HEK293 (cell line): ENCODE measurements around the gene PRX.
A peak's percentile ranks its signal among the peaks of the same experiment; 100 is the strongest.

Experiments used
- BCL11B ChIP-seq: fragments of 450-650 bp; formaldehyde crosslinking; IDR thresholded peaks from 2 replicates; pipeline ENCODE4 v1.5.1; 2016; ENCODE audit warnings: low read depth, missing biosample characterization, missing genetic modification characterization
- GLIS1 ChIP-seq: fragments of 450-650 bp; formaldehyde crosslinking; IDR thresholded peaks from 2 replicates; pipeline ENCODE4 v1.5.1; 2016; ENCODE audit warnings: missing biosample characterization, missing genetic modification characterization
- HOXA7 ChIP-seq: sonication (generic); formaldehyde crosslinking; IDR thresholded peaks from 2 replicates; pipeline ENCODE4 v1.8.1; 2022; ENCODE audit warnings: missing genetic modification reagents, borderline replicate concordance
- SP3 ChIP-seq: fragments of 450-650 bp; formaldehyde crosslinking; IDR thresholded peaks from 2 replicates; pipeline ENCODE4 v1.5.1; 2016; ENCODE audit warnings: missing biosample characterization, missing genetic modification characterization
- TCF7L2 ChIP-seq: IDR thresholded peaks from 2 replicates; pipeline ENCODE4 v1.6.1; 2011; ENCODE audit warnings: low read depth, mild to moderate bottlenecking, inconsistent platforms, low read length, moderate library complexity, borderline replicate concordance
- ZBTB10 ChIP-seq: fragments of 450-650 bp; formaldehyde crosslinking; IDR thresholded peaks from 2 replicates; pipeline ENCODE4 v1.5.1; 2016; ENCODE audit warnings: missing biosample characterization, missing genetic modification characterization
- ZBTB17 ChIP-seq: fragments of 450-650 bp; formaldehyde crosslinking; IDR thresholded peaks from 2 replicates; pipeline ENCODE4 v1.5.1; 2016; ENCODE audit warnings: missing biosample characterization, missing genetic modification characterization
- ZBTB48 ChIP-seq: fragments of 450-650 bp; formaldehyde crosslinking; IDR thresholded peaks from 2 replicates; pipeline ENCODE4 v1.5.1; 2016; ENCODE audit warnings: missing biosample characterization, missing genetic modification characterization
- ZFP69B ChIP-seq: fragments of 450-650 bp; formaldehyde crosslinking; IDR thresholded peaks from 2 replicates; pipeline ENCODE4 v1.5.1; 2016; ENCODE audit warnings: missing biosample characterization, missing genetic modification characterization
- ZNF10 ChIP-seq: fragments of 450-650 bp; formaldehyde crosslinking; IDR thresholded peaks from 2 replicates; pipeline ENCODE4 v1.5.1; 2017; ENCODE audit warnings: missing biosample characterization, missing genetic modification characterization
- ZNF133 ChIP-seq: fragments of 450-650 bp; formaldehyde crosslinking; IDR thresholded peaks from 2 replicates; pipeline ENCODE4 v1.5.1; 2016; ENCODE audit warnings: missing biosample characterization, missing genetic modification characterization
- ZNF174 ChIP-seq: fragments of 450-650 bp; formaldehyde crosslinking; IDR thresholded peaks from 2 replicates; pipeline ENCODE4 v1.5.0; 2017; ENCODE audit warnings: missing biosample characterization, mild to moderate bottlenecking, missing genetic modification characterization
- ZNF19 ChIP-seq: fragments of 450-650 bp; formaldehyde crosslinking; IDR thresholded peaks from 2 replicates; pipeline ENCODE4; 2016; ENCODE audit warnings: missing biosample characterization, missing genetic modification characterization, low read depth
- ZNF239 ChIP-seq: fragments of 450-650 bp; formaldehyde crosslinking; IDR thresholded peaks from 2 replicates; pipeline ENCODE4 v1.5.1; 2016; ENCODE audit warnings: missing biosample characterization, missing genetic modification characterization
- ZNF248 ChIP-seq: fragments of 450-650 bp; formaldehyde crosslinking; IDR thresholded peaks from 2 replicates; pipeline ENCODE4 v1.5.1; 2017; ENCODE audit warnings: missing biosample characterization, missing genetic modification characterization
- ZNF280C ChIP-seq: fragments of 450-650 bp; formaldehyde crosslinking; IDR thresholded peaks from 2 replicates; pipeline ENCODE4 v1.5.1; 2016; ENCODE audit warnings: missing biosample characterization, missing genetic modification characterization
- ZNF416 ChIP-seq: fragments of 450-650 bp; formaldehyde crosslinking; IDR thresholded peaks from 2 replicates; pipeline ENCODE4 v1.5.1; 2016; ENCODE audit warnings: missing biosample characterization, missing genetic modification characterization
- ZNF48 ChIP-seq: fragments of 450-650 bp; formaldehyde crosslinking; IDR thresholded peaks from 2 replicates; pipeline ENCODE4 v1.5.1; 2016; ENCODE audit warnings: missing biosample characterization, missing genetic modification characterization
- ZNF510 ChIP-seq: fragments of 450-650 bp; formaldehyde crosslinking; IDR thresholded peaks from 2 replicates; pipeline ENCODE4 v1.5.1; 2018; ENCODE audit warnings: mild to moderate bottlenecking, missing genetic modification characterization, missing biosample characterization; ENCODE audit not compliant: insufficient replicate concordance
- ZNF518A ChIP-seq: fragments of 450-650 bp; formaldehyde crosslinking; conservative IDR thresholded peaks from 2 replicates; pipeline ENCODE4 v1.5.1; 2016; ENCODE audit warnings: low read depth, missing biosample characterization, missing genetic modification characterization
- ZNF626 ChIP-seq: fragments of 450-650 bp; sonication (Bioruptor Pico); formaldehyde crosslinking; IDR thresholded peaks from 2 replicates; pipeline ENCODE4 v1.5.1; 2018; ENCODE audit warnings: missing biosample characterization, missing genetic modification characterization, inconsistent platforms
- ZNF639 ChIP-seq: fragments of 450-650 bp; formaldehyde crosslinking; IDR thresholded peaks from 2 replicates; pipeline ENCODE4 v1.5.1; 2016; ENCODE audit warnings: missing biosample characterization, missing genetic modification characterization
- ZNF658 ChIP-seq: fragments of 450-650 bp; formaldehyde crosslinking; IDR thresholded peaks from 2 replicates; pipeline ENCODE4; 2016; ENCODE audit warnings: missing biosample characterization, missing genetic modification characterization
- ZNF664 ChIP-seq: fragments of 450-650 bp; formaldehyde crosslinking; IDR thresholded peaks from 2 replicates; pipeline ENCODE4 v1.5.1; 2016; ENCODE audit warnings: missing biosample characterization, missing genetic modification characterization
- ZNF707 ChIP-seq: fragments of 450-650 bp; formaldehyde crosslinking; IDR thresholded peaks from 2 replicates; pipeline ENCODE4 v1.5.1; 2016; ENCODE audit warnings: missing biosample characterization, missing genetic modification characterization
- ZNF768 ChIP-seq: fragments of 450-650 bp; formaldehyde crosslinking; IDR thresholded peaks from 2 replicates; pipeline ENCODE4 v1.5.1; 2018; ENCODE audit warnings: missing biosample characterization, mild to moderate bottlenecking, missing genetic modification characterization
- ZNF792 ChIP-seq: fragments of 450-650 bp; formaldehyde crosslinking; IDR thresholded peaks from 2 replicates; pipeline ENCODE4 v1.5.1; 2016; ENCODE audit warnings: missing biosample characterization, missing genetic modification characterization
- ZNF837 ChIP-seq: fragments of 450-650 bp; formaldehyde crosslinking; IDR thresholded peaks from 2 replicates; pipeline ENCODE4 v1.5.1; 2016; ENCODE audit warnings: missing biosample characterization, missing genetic modification characterization
- ZSCAN30 ChIP-seq: fragments of 450-650 bp; IDR thresholded peaks from 2 replicates; pipeline ENCODE4 v1.5.1; 2018; ENCODE audit warnings: missing biosample characterization, mild to moderate bottlenecking, missing genetic modification characterization, moderate library complexity
- ZXDB ChIP-seq: fragments of 450-650 bp; formaldehyde crosslinking; IDR thresholded peaks from 2 replicates; pipeline ENCODE4 v1.5.1; 2016; ENCODE audit warnings: missing biosample characterization, missing genetic modification characterization

Gene PRX

GRCh38 chr19:40444000-40444824 is 31.0 kb upstream of the PRX start, which contains the start of gene SERTAD3 (continued):
- TF ChIP-seq ZBTB10 (tag by site-specific recombination): peak; percentile 100
- no peak for TF ChIP-seq ZNF19 (tag by site-specific recombination)
- peak; percentile 100 for TF ChIP-seq SP3 (tag by site-specific recombination)
- TF ChIP-seq ZNF133 (tag by site-specific recombination): no peak
- TF ChIP-seq TCF7L2: no peak
- no peak; the same call in 1 of the 2 replicates for TF ChIP-seq ZNF518A
- TF ChIP-seq ZXDB (tag by site-specific recombination): peak; percentile 97
- no peak for TF ChIP-seq ZNF174
- no peak for TF ChIP-seq ZNF48 (tag by site-specific recombination)
- TF ChIP-seq ZNF416 (tag by site-specific recombination): no peak
- no peak for TF ChIP-seq ZNF510 (tag by site-specific recombination)
- no peak for TF ChIP-seq ZNF837 (tag by site-specific recombination)
- TF ChIP-seq ZNF239 (tag by site-specific recombination): no peak
- TF ChIP-seq ZNF792: no peak
- no peak for TF ChIP-seq ZNF664 (tag by site-specific recombination)
- TF ChIP-seq ZBTB17 (tag by site-specific recombination): peak; percentile 79
- TF ChIP-seq ZNF280C: no peak
- TF ChIP-seq ZNF707 (tag by site-specific recombination): no peak
- no peak for TF ChIP-seq ZNF768 (tag by site-specific recombination)
- TF ChIP-seq BCL11B (tag by site-specific recombination): peak; percentile 87
- peak; percentile 74 for TF ChIP-seq ZBTB48
- no peak for TF ChIP-seq ZNF626 (tag by site-specific recombination)
- peak; percentile 51 for TF ChIP-seq ZFP69B (tag by site-specific recombination)
- TF ChIP-seq ZNF639 (tag by site-specific recombination): peak; percentile 77; the same call in 1 of the 2 replicates
- no peak for TF ChIP-seq ZNF10 (tag by site-specific recombination)
- no peak for TF ChIP-seq ZNF248
- TF ChIP-seq GLIS1 (tag by site-specific recombination): peak; percentile 91
- TF ChIP-seq ZNF658: no peak
- TF ChIP-seq ZSCAN30 (tag by site-specific recombination): peak; percentile 48; the same call in 1 of the 2 replicates
- TF ChIP-seq HOXA7 (CRISPR knock-in tag): no peak
